Uterus (tissue), 4 donors: Measurements from ENCODE around the gene ACKR3. TPM values are rescaled to one million over a fixed set of nuclear protein-coding genes. Genes with fewer than 3 reads are reported as not detected.

ENCODE experiments used
- DNase-seq, 2 donors: peaks; one replicate each; pipeline ENCODE4 v3.0.0-alpha.2; 2019 to 2020
- H3K27ac ChIP-seq, 2 donors: fragments of 200-600 bp; sonication (generic); 1 replicate in 1 of 2; 2 replicates in 1 of 2; pipeline ENCODE4 v1.5.1; 2016 to 2018
- H3K27me3 ChIP-seq, 2 donors: fragments of 200-600 bp; sonication (generic); one replicate each; pipeline ENCODE4 v1.5.1; 2018 to 2019; ENCODE audit warnings: control low read depth in 1 of 2
- H3K36me3 ChIP-seq, 2 donors: fragments of 200-600 bp; sonication (generic); one replicate each; pipeline ENCODE4 v1.5.1; 2019; ENCODE audit warnings: control low read depth in 1 of 2
- H3K4me1 ChIP-seq, 2 donors: fragments of 200-600 bp; sonication (generic); one replicate each; pipeline ENCODE4 v1.5.1; 2018 to 2019; ENCODE audit warnings: control low read depth in 1 of 2
- H3K4me3 ChIP-seq, 2 donors: fragments of 200-600 bp; sonication (generic); 1 replicate in 1 of 2; 2 replicates in 1 of 2; pipeline ENCODE4 v1.5.1; 2018 to 2019; ENCODE audit warnings: mild to moderate bottlenecking in 1 of 2
- H3K9me3 ChIP-seq, 2 donors: fragments of 200-600 bp; sonication (generic); one replicate each; pipeline ENCODE4 v1.5.1; 2019; ENCODE audit warnings: control low read depth in 1 of 2
- POLR2A ChIP-seq, 2 donors: fragments of 450-650 bp; IDR thresholded peaks; one replicate each; pipeline ENCODE4 v1.6.1; 2016; ENCODE audit warnings: antibody characterized with exemption in 2 of 2, mild to moderate bottlenecking in 1 of 2, moderate library complexity in 1 of 2
- intact Hi-C: fragments of 100-400 bp; cut with DNase I; formaldehyde crosslinking; loops from one replicate; pipeline ENCODE4 v1.15.1; 2023; ENCODE audit warnings: low total_unique reads
- total RNA-seq, 4 donors: library from RNA; depleted of rRNA in 3 of 4; stranded (reverse); fragments of >200 nt in 3 of 4; gene quantifications; one replicate each; pipeline versions ENCODE4 v1.1.0 to v1.2.4, GENCODE V29; 2014 to 2023
- TF ChIP-seq, protein P1 (sequence below), 4 experiments: fragments of 200-600 bp in 2 of 4; fragments of 450-650 bp in 2 of 4; sonication (generic) in 2 of 4; IDR thresholded peaks; one replicate each; pipeline ENCODE4 v1.5.1; 2016 to 2019; ENCODE audit warnings: antibody characterized with exemption in 4 of 4, mild to moderate bottlenecking in 2 of 4, moderate library complexity in 1 of 4
- donor health status: DM: yes; HTN: yes; CAD: no.

The ACKR3 gene
- total RNA-seq, 4 donors from 2014 or later: 11.8 to 61.5 (median 26.2) TPM

DNA sequence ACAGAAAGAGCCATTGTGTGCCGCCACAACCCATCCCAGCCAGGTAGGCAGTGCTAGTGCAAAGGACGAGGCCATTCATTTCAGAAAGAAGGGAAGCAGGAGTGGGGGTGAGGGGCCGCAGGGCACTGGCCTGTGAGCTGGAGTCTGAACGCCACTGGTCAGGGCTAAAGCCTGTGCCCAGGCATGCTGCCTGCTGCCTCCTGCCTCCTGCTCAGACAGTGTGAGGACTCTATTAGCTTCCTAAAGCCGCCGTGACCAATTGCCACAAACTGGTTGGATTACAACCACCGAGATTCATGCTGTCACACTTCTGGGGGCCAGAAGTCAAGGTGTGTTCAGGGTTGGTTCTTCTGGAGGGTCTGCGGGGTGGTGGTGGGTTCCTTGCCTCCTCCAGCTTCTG, 21.2 kb downstream of the ACKR3 start:
- TF ChIP-seq, protein P1, sequence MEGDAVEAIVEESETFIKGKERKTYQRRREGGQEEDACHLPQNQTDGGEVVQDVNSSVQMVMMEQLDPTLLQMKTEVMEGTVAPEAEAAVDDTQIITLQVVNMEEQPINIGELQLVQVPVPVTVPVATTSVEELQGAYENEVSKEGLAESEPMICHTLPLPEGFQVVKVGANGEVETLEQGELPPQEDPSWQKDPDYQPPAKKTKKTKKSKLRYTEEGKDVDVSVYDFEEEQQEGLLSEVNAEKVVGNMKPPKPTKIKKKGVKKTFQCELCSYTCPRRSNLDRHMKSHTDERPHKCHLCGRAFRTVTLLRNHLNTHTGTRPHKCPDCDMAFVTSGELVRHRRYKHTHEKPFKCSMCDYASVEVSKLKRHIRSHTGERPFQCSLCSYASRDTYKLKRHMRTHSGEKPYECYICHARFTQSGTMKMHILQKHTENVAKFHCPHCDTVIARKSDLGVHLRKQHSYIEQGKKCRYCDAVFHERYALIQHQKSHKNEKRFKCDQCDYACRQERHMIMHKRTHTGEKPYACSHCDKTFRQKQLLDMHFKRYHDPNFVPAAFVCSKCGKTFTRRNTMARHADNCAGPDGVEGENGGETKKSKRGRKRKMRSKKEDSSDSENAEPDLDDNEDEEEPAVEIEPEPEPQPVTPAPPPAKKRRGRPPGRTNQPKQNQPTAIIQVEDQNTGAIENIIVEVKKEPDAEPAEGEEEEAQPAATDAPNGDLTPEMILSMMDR (IDR thresholded peaks at IDR 0.05): no peak
- no peak for TF ChIP-seq POLR2A (IDR thresholded peaks at IDR 0.05)
- intact Hi-C loops: no loop called here
- Histone ChIP-seq H3K36me3 (no peaks in the 10 kb centered on the region), H3K4me3 (no peak overlapping the region), H3K27ac (no peak overlapping the region), H3K9me3 (no peaks in the 10 kb centered on the region), H3K4me1 (no peaks in the 10 kb centered on the region), H3K27me3 (no peaks in the 10 kb centered on the region)
- no peak for DNase-seq

DNA sequence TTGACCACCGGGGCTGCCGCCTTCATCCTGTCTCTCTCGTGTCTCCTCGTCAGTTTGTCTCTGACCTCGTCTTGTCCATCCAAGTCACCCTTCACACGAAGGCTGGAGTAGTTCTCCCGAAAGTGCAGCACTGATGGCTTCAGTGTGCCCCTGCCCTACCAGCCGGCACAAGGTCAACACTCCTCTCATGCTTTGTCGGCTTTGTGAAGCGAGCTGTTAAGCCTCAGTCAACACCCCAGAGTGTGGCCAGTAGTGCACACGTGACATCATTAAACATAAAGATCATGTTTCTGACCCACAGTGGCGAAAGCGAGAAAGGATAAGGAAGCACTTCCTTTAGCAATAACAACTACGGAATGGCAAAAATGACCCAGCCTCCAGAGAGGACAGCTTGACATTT, 23.2 kb downstream of the ACKR3 start:
- no peak for DNase-seq
- Histone ChIP-seq H3K27ac (no peak overlapping the region), H3K9me3 (no peaks in the 10 kb centered on the region), H3K4me3 (no peak overlapping the region), H3K27me3 (no peaks in the 10 kb centered on the region), H3K36me3 (no peaks in the 10 kb centered on the region), H3K4me1 (no peaks in the 10 kb centered on the region)
- intact Hi-C loops: no loop called here
- TF ChIP-seq, protein P1 (IDR thresholded peaks at IDR 0.05): no peak
- no peak for TF ChIP-seq POLR2A (IDR thresholded peaks at IDR 0.05)

- no peak overlapping the region for H3K27ac ChIP-seq
- H3K4me1 ChIP-seq: no peaks in the 10 kb centered on the region
- no peak for DNase-seq
- H3K27me3 ChIP-seq: no peaks in the 10 kb centered on the region
- H3K36me3 ChIP-seq: no peaks in the 10 kb centered on the region
- H3K4me3 ChIP-seq: no peak overlapping the region
- TF ChIP-seq, protein P1 (IDR thresholded peaks at IDR 0.05): no peak
- no peak for TF ChIP-seq POLR2A (IDR thresholded peaks at IDR 0.05)
- H3K9me3 ChIP-seq: no peaks in the 10 kb centered on the region
- intact Hi-C loops: no loop called here
Measured at GRCh38 chr2:236593531-236593930, 23.9 kb downstream of the ACKR3 start.

- intact Hi-C loops: no loop called here
Measured at GRCh38 chr2:236593956-236594355, 24.3 kb downstream of the ACKR3 start.

DNA sequence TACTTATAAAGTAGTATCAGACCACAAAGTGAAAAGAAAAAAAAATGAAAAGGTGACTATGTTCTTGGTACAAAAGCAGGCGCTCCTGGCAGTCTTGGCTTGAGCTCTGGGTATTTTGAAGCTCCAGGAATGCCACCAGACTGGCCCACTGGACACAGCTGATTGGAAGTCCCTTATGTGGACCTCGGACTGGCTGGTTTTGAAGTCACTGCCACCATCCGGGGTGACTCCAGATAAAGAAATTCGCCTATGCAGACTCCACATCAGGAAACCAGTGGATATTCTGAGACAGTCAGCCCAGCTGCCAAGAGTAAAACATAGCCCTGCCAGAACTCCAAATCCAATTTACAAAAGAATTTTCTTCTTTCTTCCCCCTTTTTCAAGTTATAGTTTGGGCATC, 28.0 kb downstream of the ACKR3 start:
- intact Hi-C loops: no loop called here
- Histone ChIP-seq H3K4me3 (no peak overlapping the region), H3K36me3 (no peaks in the 10 kb centered on the region), H3K9me3 (no peaks in the 10 kb centered on the region), H3K27me3 (no peaks in the 10 kb centered on the region), H3K4me1 (no peaks in the 10 kb centered on the region), H3K27ac (no peak overlapping the region)
- no peak for DNase-seq
- TF ChIP-seq, protein P1 (IDR thresholded peaks at IDR 0.05): no peak
- no peak for TF ChIP-seq POLR2A (IDR thresholded peaks at IDR 0.05)

More at GRCh38 chr2:236593956-236594355, 24.3 kb downstream of the ACKR3 start:
- H3K27me3 ChIP-seq: no peaks in the 10 kb centered on the region
- H3K4me1 ChIP-seq: no peaks in the 10 kb centered on the region
- no peak overlapping the region for H3K27ac ChIP-seq
- H3K9me3 ChIP-seq: no peaks in the 10 kb centered on the region
- no peak overlapping the region for H3K4me3 ChIP-seq
- no peak for DNase-seq
- H3K36me3 ChIP-seq: no peaks in the 10 kb centered on the region
- no peak for TF ChIP-seq POLR2A (IDR thresholded peaks at IDR 0.05)
- TF ChIP-seq, protein P1 (IDR thresholded peaks at IDR 0.05): no peak
